GM12801 (cell line): ENCODE measurements around the gene NMD3.

ENCODE experiments used
- CTCF ChIP-seq: IDR thresholded peaks from one replicate; pipeline ENCODE4 v1.5.1; 2011; ENCODE audit warnings: control low read depth; ENCODE audit not compliant: insufficient read length; ENCODE audit errors: extremely low read depth

Gene NMD3

GRCh38 chr3:161254861-161255260, 33.8 kb downstream of the NMD3 start:
- no peak for TF ChIP-seq CTCF

GRCh38 chr3:161263057-161263456, 41.9 kb downstream of the NMD3 start:
- no peak for TF ChIP-seq CTCF

DNA sequence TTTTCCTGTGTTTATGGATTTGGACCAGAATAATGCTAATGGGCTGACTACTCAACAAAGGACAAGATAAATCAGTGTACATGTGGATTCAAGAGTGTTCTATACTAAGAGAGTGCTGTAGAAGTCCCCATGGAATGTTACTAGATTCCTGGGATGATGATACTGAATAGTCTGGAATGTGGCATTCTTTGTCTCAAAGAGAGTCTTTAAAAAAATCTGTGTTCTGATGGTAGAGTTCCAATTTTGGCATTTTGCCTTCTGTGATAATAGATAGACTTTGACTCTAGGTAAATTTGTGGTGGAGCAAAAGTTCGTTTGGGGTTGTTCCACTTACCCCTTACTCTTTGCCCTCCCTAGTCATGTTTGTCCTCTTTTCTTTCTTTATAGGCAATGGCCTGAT, 43.7 kb downstream of the NMD3 start:
- no peak for TF ChIP-seq CTCF

GRCh38 chr3:161265916-161266571, 44.9 kb downstream of the NMD3 start:
- TF ChIP-seq CTCF, result no peak

GRCh38 chr3:161266731-161267150, 45.6 kb downstream of the NMD3 start:
- no peak for TF ChIP-seq CTCF

GRCh38 chr3:161267646-161268045, 46.5 kb downstream of the NMD3 start:
- no peak for TF ChIP-seq CTCF

DNA sequence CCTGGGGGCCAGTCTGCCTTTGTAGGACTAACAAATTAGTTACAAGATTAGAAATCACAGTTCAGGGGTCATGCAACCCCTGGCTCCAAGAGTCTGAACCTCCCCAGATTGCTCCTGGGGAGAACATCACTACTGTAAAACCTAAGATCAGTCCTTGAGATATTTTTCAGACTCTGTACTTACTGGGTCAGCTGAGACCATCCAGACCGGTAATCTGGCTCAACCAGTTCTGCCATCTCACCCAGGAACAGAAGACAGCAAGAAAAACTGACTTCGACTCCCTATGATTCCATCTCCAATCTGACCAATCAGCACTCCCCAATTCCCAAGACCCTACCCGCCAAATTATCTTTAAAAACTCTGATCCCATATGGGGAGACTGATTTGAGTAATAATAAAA, 47.5 kb downstream of the NMD3 start:
- TF ChIP-seq CTCF, result no peak

- TF ChIP-seq CTCF, result no peak
Measured at GRCh38 chr3:161270991-161271390, 49.9 kb downstream of the NMD3 start.
